ENCODE data around the gene MCM3.

DNA sequence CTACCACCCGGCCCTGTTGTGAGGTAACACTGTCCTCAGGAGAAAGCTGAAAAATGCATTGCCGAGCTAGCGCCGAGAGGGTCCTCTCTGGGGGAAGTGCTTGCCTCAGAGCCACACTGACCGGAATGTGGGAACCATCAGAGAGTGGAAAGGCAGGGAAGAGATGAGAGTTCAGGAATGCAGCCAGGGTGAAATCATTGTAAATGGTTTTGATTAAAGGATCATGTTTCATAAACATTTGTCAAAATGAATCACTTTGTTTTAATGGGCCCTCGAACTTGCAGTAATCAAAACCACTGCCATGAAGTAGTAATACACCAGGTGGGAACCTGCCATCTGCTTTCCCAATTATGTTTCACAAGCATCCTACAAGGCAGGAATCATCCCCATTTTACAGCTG lies 23.3 kb downstream of the MCM3 start:
- TF ChIP-seq, protein P1, sequence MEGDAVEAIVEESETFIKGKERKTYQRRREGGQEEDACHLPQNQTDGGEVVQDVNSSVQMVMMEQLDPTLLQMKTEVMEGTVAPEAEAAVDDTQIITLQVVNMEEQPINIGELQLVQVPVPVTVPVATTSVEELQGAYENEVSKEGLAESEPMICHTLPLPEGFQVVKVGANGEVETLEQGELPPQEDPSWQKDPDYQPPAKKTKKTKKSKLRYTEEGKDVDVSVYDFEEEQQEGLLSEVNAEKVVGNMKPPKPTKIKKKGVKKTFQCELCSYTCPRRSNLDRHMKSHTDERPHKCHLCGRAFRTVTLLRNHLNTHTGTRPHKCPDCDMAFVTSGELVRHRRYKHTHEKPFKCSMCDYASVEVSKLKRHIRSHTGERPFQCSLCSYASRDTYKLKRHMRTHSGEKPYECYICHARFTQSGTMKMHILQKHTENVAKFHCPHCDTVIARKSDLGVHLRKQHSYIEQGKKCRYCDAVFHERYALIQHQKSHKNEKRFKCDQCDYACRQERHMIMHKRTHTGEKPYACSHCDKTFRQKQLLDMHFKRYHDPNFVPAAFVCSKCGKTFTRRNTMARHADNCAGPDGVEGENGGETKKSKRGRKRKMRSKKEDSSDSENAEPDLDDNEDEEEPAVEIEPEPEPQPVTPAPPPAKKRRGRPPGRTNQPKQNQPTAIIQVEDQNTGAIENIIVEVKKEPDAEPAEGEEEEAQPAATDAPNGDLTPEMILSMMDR (IDR thresholded peaks at IDR 0.05): no peak
- no peak for TF ChIP-seq POLR2A (IDR thresholded peaks at IDR 0.05)
